GM18519 (cell line): ENCODE results near the gene TSPAN5.
A peak's percentile ranks its signal among the peaks of the same experiment; 100 is the strongest.

Experiments used
- ATAC-seq: cut with Tn5 transposase; IDR thresholded peaks from one replicate; pipeline ENCODE4 v1.9.1; 2021; ENCODE audit warnings: mild to moderate bottlenecking, moderate library complexity; ENCODE audit not compliant: unreplicated experiment, low FRiP score

TSPAN5 gene

DNA sequence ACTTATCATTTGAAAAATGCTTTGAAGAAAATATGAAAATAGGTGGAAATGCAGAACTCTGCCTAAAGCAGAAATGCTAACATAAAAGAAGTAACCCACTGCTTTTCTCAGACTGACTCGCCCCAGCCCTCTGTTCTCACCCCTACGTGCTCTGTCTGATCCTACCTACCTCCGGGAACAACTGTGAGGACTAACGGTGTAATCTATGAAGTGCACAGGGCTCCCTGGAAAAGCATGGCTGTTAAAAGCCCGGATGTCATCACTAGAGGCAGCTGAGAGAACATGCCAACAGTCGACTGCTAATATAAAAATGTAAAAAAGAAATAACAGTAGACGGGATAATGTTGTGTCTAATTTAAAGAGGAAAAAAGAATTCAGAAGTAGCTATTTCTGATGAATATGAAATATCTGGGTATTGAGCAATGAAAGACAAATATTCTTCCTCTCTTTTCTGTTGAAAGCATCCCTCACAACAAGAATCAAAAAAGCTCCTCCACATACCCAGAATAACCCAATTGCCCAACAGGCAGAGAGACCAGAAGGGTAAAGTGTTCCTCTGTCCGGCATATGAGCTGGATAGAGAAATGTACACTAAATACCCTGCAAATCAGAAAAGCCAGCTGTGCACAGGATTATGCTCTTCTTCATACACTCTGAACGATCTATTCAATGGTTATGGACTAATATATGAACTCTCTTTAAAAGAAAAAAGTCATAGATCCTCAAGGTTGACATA is 130.7 kb downstream of the TSPAN5 start:
- no peak for ATAC-seq

DNA sequence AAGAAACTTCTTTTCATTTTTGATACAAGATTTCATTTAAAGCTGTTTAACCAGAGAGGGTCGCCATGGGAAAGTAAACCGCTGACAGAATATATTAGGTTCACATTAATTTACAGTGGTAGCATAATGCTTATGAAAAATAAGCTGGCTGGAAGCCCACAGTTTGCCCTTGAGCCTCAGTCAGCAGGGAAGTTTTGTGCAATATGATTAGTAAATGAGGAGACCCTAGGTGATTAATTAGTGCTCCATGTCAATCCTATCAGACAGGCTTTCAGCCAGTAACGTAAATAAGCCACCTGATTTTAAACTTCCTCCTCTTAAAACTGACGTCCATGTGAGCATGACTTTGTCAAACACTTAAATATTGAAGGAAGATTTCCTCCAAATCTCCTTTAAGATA is 134.2 kb downstream of the TSPAN5 start:
- no peak for ATAC-seq

DNA sequence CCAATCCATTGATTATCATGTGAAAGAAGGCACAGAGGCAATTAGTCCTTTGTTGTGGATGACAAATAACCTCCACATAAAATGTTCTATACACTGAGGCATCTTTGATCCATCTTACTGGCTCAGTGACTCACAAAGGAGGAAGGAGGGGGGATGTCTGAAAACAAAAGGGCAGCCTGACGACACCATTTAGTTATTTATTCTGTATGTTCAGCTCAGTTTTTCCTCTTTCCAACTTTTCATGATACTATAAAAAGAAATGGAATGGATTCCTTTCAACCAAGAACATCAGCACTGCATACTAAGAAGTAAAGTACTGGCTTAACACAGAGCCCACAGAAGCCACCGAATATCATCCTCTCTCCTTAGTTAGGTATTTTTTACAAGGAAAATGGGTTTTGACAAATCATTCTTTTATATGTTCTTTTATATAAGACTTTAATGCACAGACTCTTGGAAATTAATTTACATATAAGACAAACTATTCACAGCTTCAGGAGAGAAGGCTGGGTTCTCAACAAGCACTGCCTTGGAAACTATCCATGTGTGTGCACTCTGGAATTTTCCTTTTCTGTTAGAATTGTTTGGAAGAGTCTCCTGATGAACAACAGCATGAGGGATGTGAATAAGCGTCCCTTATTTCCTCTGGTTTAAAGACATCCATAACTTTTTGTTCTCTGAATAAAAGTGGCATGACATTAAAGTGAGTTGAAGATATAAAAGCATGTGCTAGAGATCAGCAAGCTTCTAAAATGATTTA is 135.6 kb downstream of the TSPAN5 start:
- ATAC-seq = no peak

DNA sequence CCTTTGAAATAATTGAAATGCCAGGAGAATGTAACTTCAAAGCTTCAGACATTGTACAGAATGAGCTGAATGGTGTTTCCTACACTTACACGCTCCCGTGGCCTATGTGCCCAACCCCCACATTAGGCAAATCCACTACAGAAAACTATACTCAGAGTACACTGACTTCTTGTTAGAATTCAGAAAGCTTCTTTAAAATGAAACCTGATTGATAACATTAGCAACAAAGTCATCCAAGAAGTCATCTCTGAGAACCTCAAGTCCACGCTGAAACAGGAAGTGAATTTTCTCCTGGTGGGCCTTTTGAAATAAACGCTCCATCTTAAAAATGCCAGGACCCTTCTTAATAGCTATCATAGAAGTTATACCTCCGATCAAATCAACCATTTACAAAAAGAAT is 136.3 kb downstream of the TSPAN5 start:
- no peak for ATAC-seq

DNA sequence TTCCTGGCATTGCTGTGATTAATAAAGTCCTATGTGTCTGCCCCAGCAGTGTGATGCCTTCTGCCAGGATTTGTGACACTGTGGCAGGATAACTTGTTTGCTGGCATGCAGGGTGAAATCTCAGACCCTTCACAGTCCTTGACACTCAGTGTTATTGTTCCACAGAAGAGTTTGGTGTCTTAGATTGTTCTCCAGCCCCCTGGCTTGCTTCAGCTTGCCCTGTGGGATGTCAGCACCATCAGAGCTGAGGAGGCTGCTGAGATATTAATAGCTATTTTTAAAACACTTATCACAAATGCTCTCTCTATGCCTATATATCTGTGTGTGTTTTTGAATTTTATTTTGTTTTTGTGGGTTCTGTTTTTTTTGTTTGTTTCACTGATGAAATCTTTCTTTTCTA is 136.9 kb downstream of the TSPAN5 start:
- ATAC-seq = no peak

DNA sequence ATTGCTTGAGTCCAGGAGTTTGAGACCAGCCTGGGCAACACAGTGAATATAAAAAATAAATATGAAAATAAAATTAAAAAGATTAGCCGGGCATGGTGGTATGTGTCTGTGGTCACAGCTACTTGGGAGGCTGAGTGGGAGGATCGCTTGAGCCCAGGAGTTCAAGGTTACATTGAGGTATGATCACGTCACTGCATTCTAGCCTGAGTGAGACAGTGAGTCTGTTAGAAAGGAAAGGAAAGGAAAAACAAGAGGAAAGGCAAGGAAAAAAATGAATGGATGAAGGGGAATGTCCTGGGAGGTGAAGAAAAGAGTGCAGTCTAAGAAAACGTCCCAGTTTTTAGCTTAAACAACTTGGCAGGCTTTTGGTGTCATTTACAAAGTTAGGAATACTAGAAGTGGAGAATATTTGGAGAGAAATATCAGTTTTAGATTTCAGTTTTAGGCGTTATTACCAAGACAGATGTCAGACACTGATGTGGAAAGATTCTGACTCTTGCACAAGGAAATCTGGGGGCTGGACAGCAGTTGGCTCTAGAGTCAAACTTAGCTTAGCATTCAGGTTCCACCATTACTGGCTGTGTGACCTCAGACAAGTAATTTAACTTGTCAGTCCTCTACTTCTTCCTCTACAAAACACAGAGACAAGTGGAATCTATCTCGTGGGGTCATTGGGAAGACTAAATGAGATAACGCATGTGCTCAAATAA is 139.0 kb downstream of the TSPAN5 start:
- no peak for ATAC-seq

DNA sequence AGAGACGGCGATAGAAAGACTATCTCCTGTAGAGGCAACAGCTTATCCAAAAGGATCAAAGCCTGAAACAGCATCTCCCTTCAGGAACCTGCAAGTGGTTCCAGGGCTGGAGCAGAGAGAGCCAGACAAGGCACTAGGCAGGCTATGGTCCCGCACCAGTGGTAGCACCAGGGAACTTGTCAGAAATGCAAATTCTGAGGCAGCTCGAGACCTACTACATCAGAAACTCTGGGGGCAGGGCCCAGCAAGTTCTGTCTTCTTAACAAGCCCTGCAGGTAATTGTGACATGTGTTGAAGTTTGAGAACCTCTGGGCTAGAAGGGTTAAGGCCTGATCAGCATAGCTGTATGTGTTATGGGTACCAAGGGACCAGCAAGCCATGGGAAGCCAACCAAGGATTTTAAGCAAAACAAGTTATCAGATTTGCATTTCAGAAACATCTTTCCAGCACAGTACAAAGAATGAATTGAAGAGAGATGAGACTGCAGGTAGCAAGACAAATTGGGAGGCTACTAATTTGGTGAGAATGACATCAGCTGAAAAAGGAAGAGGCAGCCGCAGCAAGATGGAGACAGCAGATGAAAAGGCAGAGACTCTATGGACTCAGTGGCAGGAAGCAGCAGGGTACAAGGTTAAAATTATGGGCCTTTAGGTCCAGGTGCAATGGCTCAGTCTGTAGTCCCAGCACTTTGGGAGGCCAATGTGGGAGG is 139.7 kb downstream of the TSPAN5 start:
- peak; percentile 95 for ATAC-seq

DNA sequence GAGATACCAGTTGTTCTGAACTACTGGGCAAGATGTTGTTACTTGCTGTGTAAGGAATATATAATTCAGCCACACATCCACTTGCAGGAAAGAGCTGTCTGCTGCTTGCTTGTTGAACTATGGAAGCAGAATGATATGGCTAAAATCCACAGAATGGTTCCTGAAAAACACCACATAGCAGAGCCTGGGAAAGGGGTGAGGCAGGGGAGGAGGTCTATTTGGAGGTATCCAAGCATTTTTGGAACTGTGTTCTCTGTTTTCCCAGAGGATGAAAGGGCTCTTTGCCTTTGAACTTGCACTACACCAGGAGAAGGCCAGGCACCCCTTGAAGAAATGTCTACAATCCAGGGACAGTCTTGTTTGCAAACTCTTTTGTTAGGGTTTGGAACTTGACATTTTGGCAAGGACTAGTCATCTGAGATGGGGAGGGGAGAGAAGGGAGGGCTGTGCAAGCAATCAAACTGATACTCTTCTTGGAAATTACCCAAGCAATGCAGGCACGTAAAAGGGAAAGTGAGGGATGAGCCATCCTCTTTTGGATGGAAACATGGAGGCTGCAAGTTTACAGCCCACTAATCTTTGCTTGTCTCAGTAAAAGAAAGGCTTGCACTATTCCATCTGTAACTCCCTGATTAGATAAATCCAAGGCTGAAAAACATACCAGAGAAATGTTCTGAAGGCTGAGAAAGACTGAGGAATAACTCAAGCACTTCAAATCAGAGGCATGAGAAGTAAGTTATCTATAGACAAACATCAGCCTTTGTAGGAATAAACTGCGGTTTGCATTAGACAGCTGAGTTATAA is 141.0 kb downstream of the TSPAN5 start:
- ATAC-seq = no peak

DNA sequence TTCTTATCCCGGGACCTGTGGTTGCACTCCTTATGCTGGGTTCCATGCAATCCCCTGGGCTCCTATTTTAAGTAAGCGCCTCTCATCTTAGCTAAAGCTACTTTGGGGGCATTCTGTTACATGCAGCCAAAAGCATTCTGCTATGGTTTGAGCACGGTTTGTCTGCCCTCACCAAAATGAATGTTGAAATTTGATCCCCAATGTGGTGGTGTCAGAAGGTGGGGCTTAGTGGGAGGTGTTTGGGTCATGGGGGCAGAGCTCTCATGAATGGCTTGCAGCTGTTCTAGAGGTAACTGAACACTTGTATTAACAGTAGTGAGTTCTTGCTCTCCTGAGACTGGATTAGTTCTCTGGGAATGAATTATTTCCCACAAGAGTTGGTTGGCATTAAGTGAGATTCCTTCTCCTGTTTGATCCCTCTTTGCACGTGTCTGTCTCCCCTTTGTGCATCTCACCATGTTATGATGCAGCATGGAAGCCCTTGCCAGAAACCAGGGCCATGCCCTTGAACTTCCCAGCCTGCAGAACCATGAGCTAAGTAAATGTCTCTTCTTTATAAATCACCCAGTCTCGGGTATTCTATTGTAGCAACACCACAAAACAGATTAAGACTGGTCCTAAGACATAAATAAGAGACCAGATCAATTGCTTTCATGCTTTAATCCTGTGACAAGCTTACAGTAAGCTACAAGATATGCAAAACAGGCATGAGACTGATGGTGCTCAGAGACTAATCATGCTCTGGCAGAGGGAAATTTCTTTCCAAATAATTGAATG is 141.8 kb downstream of the TSPAN5 start:
- no peak for ATAC-seq

DNA sequence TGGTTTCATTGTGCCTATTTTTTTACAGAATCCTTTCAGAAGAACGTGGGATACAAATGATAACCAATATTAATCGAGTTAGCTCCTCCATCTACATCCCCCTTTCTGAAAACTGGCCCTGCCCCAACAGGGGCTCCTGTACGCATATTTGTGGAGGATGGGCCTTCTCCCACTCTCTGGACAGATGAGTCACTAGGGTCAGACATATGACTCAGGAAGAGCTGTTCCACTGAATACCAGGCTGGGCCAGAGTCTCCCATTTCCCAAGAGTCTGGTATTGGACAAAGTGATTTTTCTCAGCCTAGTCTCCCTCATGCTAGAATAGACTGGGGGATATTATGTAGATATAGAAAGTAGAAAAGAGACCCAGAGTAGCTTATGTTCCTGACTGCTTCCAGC is 142.4 kb downstream of the TSPAN5 start:
- no peak for ATAC-seq

DNA sequence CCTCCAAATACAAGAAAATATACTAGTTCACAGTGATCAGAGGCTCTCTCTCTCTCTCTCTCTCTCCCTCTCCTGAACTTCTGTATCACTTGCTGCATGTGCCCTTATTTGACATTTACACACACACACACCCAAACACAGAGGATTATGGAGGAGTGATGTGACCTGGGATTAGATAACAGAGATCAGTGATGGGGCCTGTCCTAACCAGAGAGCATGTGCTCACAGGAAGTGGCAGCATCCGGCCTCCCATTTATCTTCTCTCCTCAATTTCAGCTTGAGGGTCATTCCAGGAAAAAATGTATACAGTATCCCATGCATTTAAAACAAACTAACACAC is 143.0 kb downstream of the TSPAN5 start:
- no peak for ATAC-seq

DNA sequence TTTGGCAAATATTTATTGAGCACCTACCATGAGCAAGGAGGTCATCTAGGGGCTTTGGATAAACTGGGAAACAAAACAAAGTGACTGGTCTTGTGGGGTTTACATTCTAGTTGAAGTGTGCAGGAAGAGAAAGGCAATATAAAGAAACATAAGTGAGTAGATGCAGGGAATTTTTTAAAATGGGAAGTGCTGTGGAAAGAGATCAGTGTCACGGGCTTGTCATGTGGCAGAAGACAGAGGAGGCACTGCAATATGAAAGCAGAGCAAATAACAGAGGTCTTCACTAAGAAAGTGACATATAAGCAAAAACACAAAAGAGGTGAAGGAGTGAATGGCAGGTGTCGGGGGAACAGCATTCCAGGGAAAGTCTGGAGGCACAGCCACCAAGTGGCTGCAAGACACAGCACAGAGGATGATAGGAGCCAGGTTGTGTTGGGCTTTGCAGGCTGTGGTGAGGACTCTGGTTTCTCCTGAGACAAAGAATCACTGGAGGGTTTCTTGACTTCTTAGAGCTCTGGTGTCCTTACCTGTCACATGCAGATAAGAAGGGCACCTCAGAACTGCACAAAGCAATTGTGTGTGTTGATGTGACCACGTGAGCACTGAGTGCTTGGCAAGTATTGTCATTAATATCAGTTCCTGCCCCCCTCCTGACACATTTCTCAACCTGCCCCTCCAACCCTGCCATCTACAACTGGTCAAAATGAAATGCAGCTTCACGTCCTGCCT is 143.5 kb downstream of the TSPAN5 start:
- no peak for ATAC-seq

DNA sequence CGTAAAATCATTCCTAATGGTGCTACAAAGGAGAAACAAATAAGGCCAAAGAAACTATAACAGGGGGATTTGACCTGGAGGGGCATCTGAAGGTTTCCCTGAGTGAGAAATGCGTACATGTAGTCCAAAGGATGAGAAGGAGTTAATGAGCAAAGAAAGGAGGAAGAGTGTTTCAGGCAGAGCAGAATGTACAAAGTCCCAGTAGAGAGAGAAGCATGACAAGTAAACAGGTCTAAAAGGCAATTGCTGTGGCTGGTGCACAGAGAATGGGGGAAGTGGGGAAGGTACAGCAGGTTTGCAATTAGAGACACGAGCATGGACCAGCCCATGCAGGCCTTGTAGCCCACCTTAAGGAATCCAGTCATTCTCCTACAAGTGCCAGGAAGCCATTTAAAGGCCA is 145.5 kb downstream of the TSPAN5 start:
- ATAC-seq = no peak

DNA sequence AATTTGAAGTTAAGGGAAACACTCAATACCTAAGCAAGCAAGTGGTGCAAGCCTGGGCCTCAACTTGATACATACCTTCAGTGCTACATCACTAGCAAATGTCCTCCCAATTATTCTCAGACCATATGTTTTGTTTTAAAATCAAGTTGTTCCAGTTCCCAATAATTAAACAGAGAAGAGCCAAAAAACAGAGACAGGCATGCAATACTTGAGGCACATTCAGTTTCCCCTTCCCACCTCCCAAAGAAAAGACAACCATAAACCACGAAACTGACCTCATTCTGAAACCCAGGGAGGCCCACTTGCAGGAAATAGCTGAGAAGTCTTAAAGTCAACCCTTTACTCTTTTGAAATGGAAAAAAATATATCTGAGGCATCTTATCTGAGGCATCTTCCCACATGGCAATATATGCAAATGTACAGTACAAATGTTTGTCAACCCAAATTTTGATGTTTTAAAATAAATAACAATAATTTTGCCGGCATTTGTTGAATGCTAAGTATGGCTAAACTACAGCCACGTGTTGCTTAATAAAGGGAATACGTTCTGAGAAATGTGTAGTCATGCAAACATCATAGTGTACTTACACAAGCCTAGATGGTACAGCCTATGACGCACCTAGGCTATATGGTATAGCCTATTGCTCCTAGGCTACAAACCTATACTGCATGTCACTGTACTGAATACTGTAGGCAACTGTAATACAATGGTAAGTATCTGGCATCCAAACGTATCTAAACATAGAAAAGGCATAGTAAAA is 147.5 kb downstream of the TSPAN5 start:
- no peak for ATAC-seq

DNA sequence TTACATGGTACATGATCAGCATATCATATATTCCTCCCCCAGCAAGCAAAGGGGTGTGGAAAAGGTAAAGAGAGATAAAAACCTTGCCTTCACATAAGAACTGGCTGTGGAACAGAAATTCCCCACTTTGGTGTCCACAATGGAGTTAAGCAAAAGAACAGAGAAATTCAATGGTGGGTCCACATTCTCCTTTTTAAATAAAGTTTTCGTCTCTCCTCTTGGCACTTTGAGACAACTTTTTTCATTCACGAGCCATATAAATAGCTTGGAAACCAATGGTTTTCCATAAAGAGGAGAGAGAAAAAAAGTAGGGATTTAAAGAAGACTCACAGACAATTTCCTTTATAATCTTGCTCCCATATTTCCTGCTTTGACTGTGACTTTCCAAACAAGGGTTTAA is 148.1 kb downstream of the TSPAN5 start:
- ATAC-seq = no peak

DNA sequence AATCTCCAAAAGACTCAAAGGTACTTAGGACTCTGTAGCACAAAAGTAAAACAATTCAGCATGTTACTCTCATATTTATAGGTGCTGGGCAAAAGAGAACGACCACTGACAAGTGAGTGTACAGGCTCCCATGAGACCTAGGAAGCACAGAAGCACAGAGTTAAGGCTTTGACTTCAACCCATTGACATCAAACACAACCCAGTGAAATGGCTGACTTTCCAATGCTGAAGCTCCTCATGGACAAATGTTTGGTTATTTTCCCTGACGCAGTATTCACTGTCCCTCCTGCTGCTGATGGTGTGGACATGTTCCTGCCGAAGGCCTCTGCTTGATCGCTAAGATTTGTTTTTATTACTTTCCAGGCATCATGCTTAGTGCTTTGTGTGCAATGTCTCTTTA is 148.7 kb downstream of the TSPAN5 start:
- no peak for ATAC-seq

DNA sequence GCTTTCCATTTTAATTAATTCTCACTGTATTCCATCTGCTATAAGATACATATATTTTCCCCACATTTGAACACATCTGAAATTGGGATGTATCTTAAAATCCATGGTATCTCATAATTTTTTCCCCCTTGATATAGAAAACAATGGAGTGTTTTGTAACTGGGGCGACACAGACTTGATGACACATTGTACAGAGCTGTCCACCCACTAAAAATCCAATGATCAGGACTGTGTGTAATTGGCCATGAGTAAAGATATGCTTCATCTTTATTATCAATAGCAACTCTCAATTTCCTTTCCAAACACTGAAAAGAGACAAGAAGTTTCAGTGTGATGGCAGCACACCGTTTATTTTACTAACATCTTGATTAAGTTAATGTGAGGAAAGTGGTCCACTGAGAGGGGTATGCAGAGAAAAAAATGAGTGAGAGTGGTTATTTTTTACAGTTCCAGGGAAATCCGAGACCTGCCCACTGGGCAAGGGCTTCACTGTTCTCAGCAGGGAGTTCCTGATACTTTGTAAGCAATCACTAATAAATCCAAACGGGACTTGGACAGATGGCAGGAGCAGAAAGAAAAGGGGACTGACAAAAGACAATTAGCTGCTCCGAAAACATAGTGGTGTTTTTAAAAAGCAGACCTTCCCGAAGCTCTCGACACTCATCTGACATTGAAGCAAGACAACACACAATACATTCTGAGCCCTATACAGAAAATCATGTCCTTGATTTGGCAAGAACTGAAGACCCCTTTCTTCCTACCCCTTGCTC is 149.4 kb downstream of the TSPAN5 start:
- no peak for ATAC-seq
